Measurements from ENCODE around the gene TENT5D.

GRCh38 chrX:80485543-80485942, 65.3 kb downstream of the TENT5D start:
- TF ChIP-seq SETDB1 (IDR thresholded peaks at IDR 0.05; ENCODE audit: low read length), result no peak
- TF ChIP-seq, protein P1, sequence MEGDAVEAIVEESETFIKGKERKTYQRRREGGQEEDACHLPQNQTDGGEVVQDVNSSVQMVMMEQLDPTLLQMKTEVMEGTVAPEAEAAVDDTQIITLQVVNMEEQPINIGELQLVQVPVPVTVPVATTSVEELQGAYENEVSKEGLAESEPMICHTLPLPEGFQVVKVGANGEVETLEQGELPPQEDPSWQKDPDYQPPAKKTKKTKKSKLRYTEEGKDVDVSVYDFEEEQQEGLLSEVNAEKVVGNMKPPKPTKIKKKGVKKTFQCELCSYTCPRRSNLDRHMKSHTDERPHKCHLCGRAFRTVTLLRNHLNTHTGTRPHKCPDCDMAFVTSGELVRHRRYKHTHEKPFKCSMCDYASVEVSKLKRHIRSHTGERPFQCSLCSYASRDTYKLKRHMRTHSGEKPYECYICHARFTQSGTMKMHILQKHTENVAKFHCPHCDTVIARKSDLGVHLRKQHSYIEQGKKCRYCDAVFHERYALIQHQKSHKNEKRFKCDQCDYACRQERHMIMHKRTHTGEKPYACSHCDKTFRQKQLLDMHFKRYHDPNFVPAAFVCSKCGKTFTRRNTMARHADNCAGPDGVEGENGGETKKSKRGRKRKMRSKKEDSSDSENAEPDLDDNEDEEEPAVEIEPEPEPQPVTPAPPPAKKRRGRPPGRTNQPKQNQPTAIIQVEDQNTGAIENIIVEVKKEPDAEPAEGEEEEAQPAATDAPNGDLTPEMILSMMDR (IDR thresholded peaks at IDR 0.05 in 2 of 3, conservative IDR thresholded peaks at IDR 0.05 in 1 of 3; ENCODE audit: insufficient read depth in 2 of 3, low read depth in 1 of 3, low read length in 3 of 3), result no peak
- no peak for TF ChIP-seq ESRRA (IDR thresholded peaks at IDR 0.05; ENCODE audit: borderline replicate concordance, low read depth)
- TF ChIP-seq ZNF780A (CRISPR knock-in tag; IDR thresholded peaks at IDR 0.05), result no peak
- no peak for TF ChIP-seq CBX5 (IDR thresholded peaks at IDR 0.05; ENCODE audit: borderline replicate concordance, low read depth)
- no peak for TF ChIP-seq SMAD1 (IDR thresholded peaks at IDR 0.05; ENCODE audit: low read depth, low read length, partially characterized antibody)
- TF ChIP-seq ZNF384 (IDR thresholded peaks at IDR 0.05; ENCODE audit: low read depth, low read length), result no peak
- no peak for TF ChIP-seq ATF7 (IDR thresholded peaks at IDR 0.05)
- TF ChIP-seq FOS (IDR thresholded peaks at IDR 0.05; ENCODE audit: extremely low read depth, insufficient read length), result no peak

Data from K562 (cell line).